Measurements from ENCODE around the gene APH1B.
"Not testable (repeated sequence)": the region's sequence is repeated elsewhere in the genome, so short reads cannot be mapped to it uniquely, and the experiment has no call there.

The APH1B gene

GRCh38 chr15:63277038-63277892 lies at the start of gene APH1B:
TSS of gene APH1B (plus strand) at chr15:63277605. CDS start at chr15:63277624, 19 bp downstream.
- peak; percentile 73 to 74 for DNase-seq

GRCh38 chr15:63227689-63228088 lies 49.7 kb upstream of the APH1B start:
- no peak for DNase-seq

- no peak for DNase-seq
Measured at GRCh38 chr15:63231206-63231605, 46.2 kb upstream of the APH1B start.

- DNase-seq = no peak
Measured at GRCh38 chr15:63231706-63232105, 45.7 kb upstream of the APH1B start.

- DNase-seq = no peak
Measured at GRCh38 chr15:63232405-63232804, 45.0 kb upstream of the APH1B start.

GRCh38 chr15:63232943-63233342 lies 44.5 kb upstream of the APH1B start:
- no peak for DNase-seq

GRCh38 chr15:63233667-63234423 lies 43.6 kb upstream of the APH1B start:
- no peak for DNase-seq

GRCh38 chr15:63234451-63234870 lies 42.9 kb upstream of the APH1B start:
- DNase-seq = no peak

- DNase-seq = no peak
Measured at GRCh38 chr15:63236272-63236671, 41.1 kb upstream of the APH1B start.

GRCh38 chr15:63237086-63237485 lies 40.3 kb upstream of the APH1B start:
- DNase-seq = not testable (repeated sequence)

- DNase-seq = no peak
Measured at GRCh38 chr15:63238171-63238570, 39.2 kb upstream of the APH1B start.

- DNase-seq = no peak
Measured at GRCh38 chr15:63238796-63239195, 38.6 kb upstream of the APH1B start.

GRCh38 chr15:63240109-63240508 lies 37.3 kb upstream of the APH1B start:
- no peak for DNase-seq

- DNase-seq = no peak
Measured at GRCh38 chr15:63241316-63241715, 36.1 kb upstream of the APH1B start.

GRCh38 chr15:63243101-63243500 lies 34.3 kb upstream of the APH1B start:
- no peak for DNase-seq

GRCh38 chr15:63243776-63244175 lies 33.6 kb upstream of the APH1B start:
- no peak for DNase-seq

GRCh38 chr15:63244399-63244798 lies 33.0 kb upstream of the APH1B start:
- no peak for DNase-seq

GRCh38 chr15:63244976-63245645 lies 32.3 kb upstream of the APH1B start:
- no peak for DNase-seq

GRCh38 chr15:63246691-63247469 lies 30.5 kb upstream of the APH1B start:
- no peak for DNase-seq

- no peak for DNase-seq
Measured at GRCh38 chr15:63250312-63250965, 27.0 kb upstream of the APH1B start.

- no peak for DNase-seq
Measured at GRCh38 chr15:63251701-63252100, 25.7 kb upstream of the APH1B start.

- DNase-seq = no peak
Measured at GRCh38 chr15:63252292-63252691, 25.1 kb upstream of the APH1B start.

All from stimulated activated CD4-positive, alpha-beta T cell treated with anti-CD3 and anti-CD28 coated beads, Interleukin-4, amount 100 ng/mL, for 4 hours (primary cell).